Measurements from ENCODE around the gene SLAMF9. TPM values are rescaled to one million over a fixed set of nuclear protein-coding genes. Genes with fewer than 3 reads are reported as not detected.

Gene SLAMF9
- total RNA-seq, 4 donors from 2014 or later = not detected

GRCh38 chr1:159941591-159942560 lies 12.2 kb downstream of the SLAMF9 start:
- Histone ChIP-seq H3K36me3 (no peaks in the 10 kb centered on the region), H3K4me3 (no peak overlapping the region), H3K9me3 (no peaks in the 10 kb centered on the region), H3K27ac (no peak overlapping the region), H3K27me3 (peaks cover 10% of the 10 kb centered on the region), H3K4me1 (peaks cover 95% of the 10 kb centered on the region)
- TF ChIP-seq POLR2AphosphoS5 (IDR thresholded peaks at IDR 0.05) = no peak
- TF ChIP-seq CTCF (IDR thresholded peaks at IDR 0.05) = no peak
- 60% methylated on average over 13 of the region's 15 CpGs for WGBS
- no peak for DNase-seq (ENCODE audit: low spot score in 2 of 2)

- no peaks in the 10 kb centered on the region for H3K9me3 ChIP-seq
- no peak overlapping the region for H3K4me3 ChIP-seq
- H3K27ac ChIP-seq = no peak overlapping the region
- H3K36me3 ChIP-seq = no peaks in the 10 kb centered on the region
- H3K27me3 ChIP-seq = peaks cover 10% of the 10 kb centered on the region
- no peak for TF ChIP-seq EP300 (IDR thresholded peaks at IDR 0.05)
- no peak for TF ChIP-seq POLR2AphosphoS5 (IDR thresholded peaks at IDR 0.05)
- no peak for TF ChIP-seq CTCF (IDR thresholded peaks at IDR 0.05)
- TF ChIP-seq POLR2A (IDR thresholded peaks at IDR 0.05) = no peak
- DNase-seq (ENCODE audit: low spot score in 2 of 2) = no peak
- 68% methylated on average over 4 of the region's 5 CpGs for WGBS
- peaks cover 95% of the 10 kb centered on the region for H3K4me1 ChIP-seq
These were observed 12.9 kb downstream of the SLAMF9 start for GRCh38 chr1:159941141-159941540.

- Histone ChIP-seq H3K27ac (peak overlapping the region; percentile 14), H3K4me3 (no peak overlapping the region), H3K36me3 (no peaks in the 10 kb centered on the region), H3K27me3 (peaks cover 10% of the 10 kb centered on the region), H3K4me1 (peaks cover 89% of the 10 kb centered on the region), H3K9me3 (no peaks in the 10 kb centered on the region)
- no peak for TF ChIP-seq POLR2A (IDR thresholded peaks at IDR 0.05)
- TF ChIP-seq POLR2AphosphoS5 (IDR thresholded peaks at IDR 0.05) = no peak
- no peak for TF ChIP-seq CTCF (IDR thresholded peaks at IDR 0.05)
- no peak for TF ChIP-seq EP300 (IDR thresholded peaks at IDR 0.05)
- 52% methylated on average over 11 of the region's 11 CpGs for WGBS
- DNase-seq (ENCODE audit: low spot score in 2 of 2) = no peak
These were observed 13.9 kb downstream of the SLAMF9 start for GRCh38 chr1:159940006-159940620.

GRCh38 chr1:159939678-159940002 lies 14.4 kb downstream of the SLAMF9 start:
- no peaks in the 10 kb centered on the region for H3K9me3 ChIP-seq
- peak overlapping the region; percentile 14 for H3K27ac ChIP-seq
- WGBS = 42% methylated on average over 3 of the region's 3 CpGs
- no peak for DNase-seq (ENCODE audit: low spot score in 2 of 2)
- TF ChIP-seq EP300 (IDR thresholded peaks at IDR 0.05) = no peak
- no peak for TF ChIP-seq CTCF (IDR thresholded peaks at IDR 0.05)
- no peak for TF ChIP-seq POLR2A (IDR thresholded peaks at IDR 0.05)
- no peak for TF ChIP-seq POLR2AphosphoS5 (IDR thresholded peaks at IDR 0.05)
- H3K4me3 ChIP-seq = no peak overlapping the region
- H3K36me3 ChIP-seq = no peaks in the 10 kb centered on the region
- H3K4me1 ChIP-seq = peaks cover 84% of the 10 kb centered on the region
- H3K27me3 ChIP-seq = peaks cover 10% of the 10 kb centered on the region

Measured in suprapubic skin (tissue), 4 donors.